Left colon (tissue), 2 donors: ENCODE data around the gene CNOT6. TPM values are rescaled to one million over a fixed set of nuclear protein-coding genes. Genes with fewer than 3 reads are reported as not detected.
"Not testable (repeated sequence)": the region's sequence is repeated elsewhere in the genome, so short reads cannot be mapped to it uniquely, and the experiment has no call there.

Experiments
- ATAC-seq: fragments of 200-7000 bp; cut with Tn5 transposase; one replicate; pipeline ENCODE4 v1.9.1; 2020; ENCODE audit warnings: mild to moderate bottlenecking, moderate library complexity
- DNase-seq, 2 donors: peaks; one replicate each; pipeline ENCODE4 v3.0.0-alpha.2; 2020
- intact Hi-C, 2 donors: fragments of 100-400 bp; cut with DNase I in 1 of 2; cut with micrococcal nuclease in 1 of 2; formaldehyde crosslinking; loops; one replicate each; pipeline versions ENCODE4 v1.11.2 to v1.14.0; 2022; cut with DNase I, micrococcal nuclease
- long read RNA-seq: library from polyadenylated mRNA; unstranded; transcript quantifications from one replicate; pipeline ENCODE4 v2.0.0, GENCODE V29; 2021
- total RNA-seq, 2 donors: library from RNA; stranded (reverse); fragmentation: NEBNext Ultra II Directional; extraction: Animal tissue kit (Norgen Biotek cat#: 25700); gene quantifications; one replicate each; pipeline ENCODE4 v1.2.1, GENCODE V29; 2021
- donor health status: DM: no; HTN: no; CAD: no.
- donor health status: DM: yes; HTN: yes; CAD: no.

The CNOT6 gene
- total RNA-seq, result 10 to 100 TPM; 24.8 to 25.2 TPM
- long read RNA-seq, full-length matches to known transcripts, result 3 of 13 reads
- long read RNA-seq, partial matches to known transcripts, result 2 of 13 reads
- long read RNA-seq, other reads (novel, unspliced or antisense), result 8 of 13 reads

DNA sequence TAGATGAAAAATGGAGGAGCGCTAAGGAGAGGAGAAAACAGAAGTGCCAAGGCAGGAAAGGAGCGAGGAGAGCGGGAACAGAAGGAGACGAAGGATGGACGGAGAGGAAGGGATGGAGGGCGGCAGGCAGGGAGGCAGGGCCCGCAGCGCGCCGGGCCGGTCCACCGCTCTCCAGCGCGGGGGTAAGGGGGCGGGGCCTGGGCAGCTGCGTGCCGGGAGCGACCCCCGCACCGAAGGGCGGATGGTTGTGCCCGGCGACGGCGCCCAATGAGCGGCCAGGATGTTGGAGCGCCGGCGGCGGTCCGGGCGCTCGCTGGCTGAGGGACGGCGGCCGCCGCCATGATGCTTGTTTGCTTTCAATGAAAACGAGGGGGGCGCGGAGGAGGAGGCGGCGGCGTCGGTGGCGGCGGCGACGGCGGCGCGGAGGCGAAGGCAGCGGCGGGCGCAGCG lies at the start of gene CNOT6:
TSS of gene CNOT6 (plus strand) at position 320 of the 450 bp plus-strand sequence. CDS start 34,898 bp downstream, outside the sequence.
- intact Hi-C loops, result no loop called here
- DNase-seq, result peak; percentile 86 to 95
- peak; percentile 98 for ATAC-seq

DNA sequence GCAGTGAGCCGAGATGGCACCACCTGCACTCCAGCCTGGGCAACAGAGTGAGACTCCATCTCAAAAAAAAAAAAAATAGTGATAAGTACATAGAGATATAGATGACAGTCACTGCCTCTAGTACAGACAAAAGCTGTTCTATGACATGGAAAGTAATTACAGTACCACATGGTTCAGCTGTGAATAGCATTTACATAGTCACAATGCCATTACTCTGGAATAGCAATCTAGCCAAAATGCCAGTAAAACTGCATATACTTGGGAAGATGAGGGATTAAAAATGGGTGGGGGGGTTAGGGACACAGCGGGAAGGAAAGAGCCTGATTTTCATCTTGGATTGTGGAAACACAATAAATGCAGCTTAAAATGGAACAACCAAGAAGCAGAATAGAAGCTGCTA lies 39.4 kb upstream of the CNOT6 start:
- intact Hi-C loops, result no loop called here
- ATAC-seq (no peak), DNase-seq (no peak)

DNA sequence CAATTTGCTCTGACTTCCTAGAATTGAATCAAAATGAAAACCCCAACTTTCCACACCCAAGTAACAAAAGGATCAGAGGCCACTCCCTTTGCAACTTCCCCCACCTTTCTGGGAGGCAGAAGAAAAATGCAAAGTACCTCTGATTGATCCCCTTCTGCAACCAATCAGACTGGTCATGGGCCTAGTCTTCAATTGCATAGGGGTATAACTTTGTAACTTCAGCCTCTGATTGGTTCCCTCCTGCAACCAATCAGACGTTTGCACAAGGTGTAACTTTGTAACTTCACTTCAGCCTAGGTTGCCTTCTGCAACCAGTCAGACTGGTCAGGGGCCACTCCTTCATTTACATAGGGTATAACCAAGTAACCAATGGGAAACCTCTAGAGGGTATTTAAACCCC lies 38.3 kb upstream of the CNOT6 start:
- DNase-seq (no peak), ATAC-seq (no peak)
- intact Hi-C loops, result no loop called here

DNA sequence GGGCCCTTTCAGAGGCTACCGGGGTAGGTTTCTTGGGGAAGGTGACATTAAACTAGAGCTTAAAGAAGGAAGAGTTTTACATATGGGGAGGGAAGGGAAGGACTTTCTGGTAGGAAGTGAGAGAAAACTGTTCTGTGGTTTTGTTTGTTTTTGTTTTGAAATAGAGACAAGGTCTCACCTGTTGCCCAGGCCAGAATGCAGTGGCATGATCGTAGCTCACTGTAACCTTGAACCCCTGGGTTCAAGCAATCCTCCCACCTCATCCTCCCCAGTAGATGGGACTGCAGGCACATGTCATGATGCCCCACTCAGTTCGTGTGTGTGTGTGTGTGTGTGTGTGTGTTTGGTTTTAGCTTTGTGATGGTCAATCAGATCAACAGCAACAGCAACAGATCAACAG lies 37.4 kb upstream of the CNOT6 start:
- intact Hi-C loops, result no loop called here
- ATAC-seq, result no peak
- no peak for DNase-seq

DNA sequence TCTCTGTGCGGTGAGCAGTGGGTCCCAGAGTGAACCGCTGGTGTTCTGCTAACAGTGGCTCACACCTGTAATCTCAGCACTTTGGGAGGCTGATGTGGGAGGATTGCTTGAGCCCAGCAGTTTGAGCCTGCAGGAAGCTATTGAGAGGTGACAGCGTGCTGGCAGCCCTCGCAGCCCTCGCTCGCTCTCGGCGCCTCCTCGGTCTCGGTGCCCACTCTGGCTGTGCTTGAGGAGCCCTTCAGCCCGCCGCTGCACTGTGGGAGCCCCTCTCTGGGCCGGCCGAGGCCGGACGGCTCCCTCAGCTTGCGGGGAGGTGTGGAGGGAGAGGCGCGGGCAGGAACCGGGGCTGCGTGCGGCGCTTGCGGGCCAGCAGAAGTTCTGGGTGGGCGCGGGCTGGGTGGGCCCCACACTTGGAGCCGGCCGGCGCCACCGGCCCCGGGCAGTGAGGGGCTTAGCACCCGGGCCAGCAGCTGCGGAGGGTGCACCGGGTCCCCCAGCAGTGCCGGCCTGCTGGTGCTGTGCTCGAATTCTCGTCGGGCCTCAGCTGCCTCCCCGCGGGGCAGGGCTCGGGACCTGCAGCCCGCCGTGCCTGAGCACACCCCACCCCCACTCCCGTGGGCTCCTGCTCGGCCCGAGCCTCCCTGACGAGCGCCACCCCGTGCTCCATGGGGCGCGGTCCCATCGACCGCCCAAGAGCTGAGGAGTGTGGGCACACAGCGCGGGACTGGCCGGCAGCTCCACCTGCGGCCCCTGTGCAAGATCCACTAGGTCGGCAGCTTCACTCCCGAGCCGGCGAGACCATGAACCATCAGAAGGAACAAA lies 35.1 kb upstream of the CNOT6 start:
- DNase-seq, ATAC-seq, intact Hi-C loops: not testable (repeated sequence)

DNA sequence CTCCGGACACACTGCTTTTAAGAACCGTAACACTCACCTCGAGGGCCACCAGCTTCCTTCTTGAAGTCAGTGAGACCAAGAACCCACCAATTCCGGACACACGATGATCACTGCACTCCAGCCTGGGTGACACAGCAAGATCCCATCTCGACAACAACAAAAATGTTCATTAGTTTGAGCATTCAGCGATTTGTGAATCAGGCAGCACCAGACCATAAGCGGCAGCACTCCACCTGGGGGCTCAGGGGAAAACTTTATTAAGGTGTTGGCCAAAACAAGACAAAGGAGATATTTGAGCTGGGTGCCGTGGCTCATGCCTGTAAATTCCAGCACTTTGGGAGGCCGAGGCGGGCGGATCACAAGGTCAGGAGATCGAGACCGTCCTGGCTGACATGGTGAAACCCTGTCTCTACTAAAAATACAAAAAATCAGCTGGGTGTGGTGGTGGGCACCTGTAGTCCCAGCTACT lies 34.5 kb upstream of the CNOT6 start:
- ATAC-seq, DNase-seq, intact Hi-C loops: not testable (repeated sequence)

DNA sequence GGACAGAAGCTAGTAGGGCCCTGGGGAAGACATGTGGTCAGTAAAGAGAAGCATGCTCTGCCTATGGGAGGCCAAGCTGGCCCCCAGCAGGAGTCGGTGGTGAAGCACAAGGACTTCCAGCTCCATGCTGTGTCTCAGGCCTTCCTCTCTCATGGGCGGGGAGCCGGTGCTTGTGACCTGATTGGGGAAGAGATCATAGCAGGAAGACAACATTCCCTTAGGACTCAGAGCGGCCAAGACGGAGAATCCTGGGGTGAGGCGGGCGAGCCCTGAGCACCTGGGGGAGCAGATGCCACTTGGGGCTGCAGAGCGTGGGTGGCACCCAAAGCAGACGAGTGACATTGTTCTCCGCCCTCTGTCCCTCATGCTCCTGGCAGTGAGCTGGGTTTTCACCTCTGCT lies 33.3 kb upstream of the CNOT6 start:
- intact Hi-C loops, result no loop called here
- no peak for DNase-seq
- ATAC-seq, result no peak

DNA sequence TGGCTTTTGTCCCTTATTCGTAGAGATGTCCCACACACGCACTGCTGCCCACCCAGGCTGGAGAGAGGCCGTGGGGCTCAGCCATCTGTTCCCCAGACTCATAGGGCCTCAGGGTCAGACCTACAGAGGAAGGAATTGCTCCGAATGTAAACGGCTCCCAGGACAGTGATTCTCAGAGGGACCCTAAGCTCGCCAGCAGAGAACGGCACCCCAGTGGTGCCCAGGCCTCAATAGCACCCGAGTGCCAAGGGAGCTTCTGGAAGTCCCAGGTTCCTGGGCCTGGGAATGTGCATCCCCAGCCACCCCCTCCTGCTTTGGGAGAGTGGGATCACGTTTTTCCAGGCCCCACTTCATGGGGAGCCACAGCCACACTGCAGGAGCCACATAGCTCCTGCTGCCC lies 32.9 kb upstream of the CNOT6 start:
- DNase-seq (no peak), ATAC-seq (no peak)
- intact Hi-C loops, result no loop called here

DNA sequence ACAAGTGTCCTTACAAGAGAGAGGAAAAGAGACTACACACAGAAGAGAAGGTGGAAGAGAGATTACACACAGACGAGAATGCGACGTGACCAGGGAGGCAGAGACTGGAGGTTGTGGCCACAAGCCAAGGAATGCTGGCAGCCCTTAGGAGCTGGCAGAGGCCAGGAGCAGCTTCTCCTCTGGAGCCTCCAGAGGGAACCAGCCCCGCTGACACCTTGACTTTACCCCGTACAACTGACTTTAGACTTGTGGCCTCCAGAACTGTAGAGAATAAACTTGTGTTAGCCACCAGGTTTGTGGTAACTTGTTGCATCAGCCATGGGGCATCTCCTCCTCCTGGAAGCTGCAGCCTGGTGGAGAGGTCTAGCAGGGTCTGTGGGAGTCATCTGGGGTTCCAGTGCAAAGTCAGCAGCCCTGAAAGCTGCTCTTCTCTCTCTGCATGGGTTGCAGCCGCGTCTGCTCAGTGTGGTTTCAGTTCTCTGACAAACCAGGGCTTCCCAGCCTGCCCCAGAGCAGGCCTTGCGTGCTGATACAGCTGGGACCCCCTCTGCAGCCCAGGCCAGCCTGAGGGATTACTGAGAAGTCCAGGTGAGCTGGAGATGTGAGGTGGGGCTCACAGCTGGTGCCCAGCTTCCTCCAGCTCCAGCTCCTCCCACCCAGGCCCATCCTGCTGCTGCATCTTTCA lies 30.8 kb upstream of the CNOT6 start:
- intact Hi-C loops, result no loop called here
- DNase-seq (no peak), ATAC-seq (no peak)

DNA sequence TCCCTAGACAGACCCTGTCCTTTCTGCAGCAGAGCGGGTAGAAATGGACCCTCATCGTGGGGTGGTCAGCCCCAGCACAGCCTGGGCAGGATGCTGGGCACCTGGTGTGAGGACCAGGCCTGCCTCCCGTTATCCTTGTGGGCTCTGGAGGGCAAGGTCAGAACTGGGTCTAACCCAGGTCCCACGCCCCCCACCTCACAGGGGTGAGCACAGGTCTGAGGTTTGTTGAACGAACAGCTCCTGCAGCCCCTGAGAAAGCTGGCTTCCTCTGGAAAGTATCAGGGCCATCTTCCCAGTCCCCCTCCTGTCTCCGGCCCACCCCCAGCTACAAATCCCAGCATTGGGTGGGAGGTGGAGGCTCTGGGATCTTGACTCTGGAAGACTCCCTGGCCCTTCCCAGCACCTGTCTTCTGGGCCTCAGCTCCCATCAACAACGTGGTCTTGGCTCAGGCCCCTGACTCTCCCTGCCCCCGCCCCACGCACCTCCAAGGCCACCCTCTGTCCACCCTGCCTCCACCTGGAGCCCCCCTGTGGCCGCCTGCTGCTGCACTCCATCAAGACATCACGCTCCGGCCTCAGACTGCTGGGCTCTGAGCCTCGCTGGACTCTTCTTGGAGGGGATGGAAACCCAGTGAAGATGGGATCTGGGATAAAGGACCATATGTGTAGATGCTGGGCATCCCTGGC lies 30.1 kb upstream of the CNOT6 start:
- intact Hi-C loops, result no loop called here
- ATAC-seq (no peak), DNase-seq (no peak)

DNA sequence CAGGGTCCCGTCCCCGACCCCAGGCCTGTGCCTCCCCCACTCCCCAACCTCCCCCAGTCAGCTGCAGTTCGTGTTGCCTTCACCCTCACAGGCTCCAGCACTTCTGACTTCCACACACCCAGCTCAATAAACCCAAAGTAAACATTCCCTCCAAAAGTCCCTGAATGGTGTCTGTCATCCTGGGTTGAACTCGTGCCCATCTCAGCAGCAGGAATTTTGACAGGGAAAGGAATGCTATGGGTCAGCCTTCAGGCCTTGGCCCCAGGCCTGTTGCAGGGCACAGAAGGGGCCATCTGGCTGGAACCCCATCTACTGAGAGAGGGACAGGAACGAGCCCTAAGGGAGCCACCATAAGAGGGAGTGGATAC lies 29.6 kb upstream of the CNOT6 start:
- DNase-seq (no peak), ATAC-seq (peak; percentile 63)
- intact Hi-C loops, result no loop called here

DNA sequence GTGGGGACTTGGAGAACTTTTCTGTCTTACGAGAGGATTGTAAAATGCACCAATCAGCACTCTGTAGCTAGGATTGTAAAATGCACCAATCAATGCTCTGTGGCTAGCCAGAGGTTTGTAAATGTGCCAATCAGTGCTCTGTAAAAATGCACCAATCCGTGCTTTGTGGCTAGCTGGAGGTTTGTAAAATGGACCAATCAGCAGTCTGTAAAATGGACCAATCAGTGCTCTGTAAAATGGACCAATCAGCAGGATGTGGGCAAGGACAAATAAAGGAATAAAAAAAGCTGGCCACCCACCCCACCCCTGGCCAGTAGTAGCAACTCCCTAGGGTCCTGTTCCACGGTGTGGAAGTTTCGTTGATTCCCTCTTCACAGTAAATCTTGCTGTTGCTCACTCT lies 29.1 kb upstream of the CNOT6 start:
- intact Hi-C loops, DNase-seq, ATAC-seq: not testable (repeated sequence)

DNA sequence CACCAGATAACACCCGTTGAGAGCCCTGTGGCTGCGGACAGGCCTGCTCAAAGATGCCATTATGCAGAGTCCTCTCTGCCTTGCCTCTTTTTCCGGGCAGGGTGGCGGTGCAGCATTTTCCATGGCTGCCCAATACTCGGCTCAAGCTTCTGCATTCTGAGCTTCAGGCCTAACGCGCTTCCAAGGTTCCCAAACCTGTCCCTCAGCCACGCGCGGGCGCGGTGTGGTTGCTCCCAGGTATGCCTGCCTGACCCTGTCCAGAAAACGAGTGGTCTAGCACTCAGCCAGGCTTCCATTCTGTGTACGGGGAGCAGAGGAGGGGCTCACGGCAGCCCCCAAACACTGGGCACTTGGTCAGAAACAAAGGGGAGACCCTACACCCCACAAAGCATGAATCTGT lies 27.9 kb upstream of the CNOT6 start:
- DNase-seq (no peak), ATAC-seq (no peak)
- intact Hi-C loops, result no loop called here

DNA sequence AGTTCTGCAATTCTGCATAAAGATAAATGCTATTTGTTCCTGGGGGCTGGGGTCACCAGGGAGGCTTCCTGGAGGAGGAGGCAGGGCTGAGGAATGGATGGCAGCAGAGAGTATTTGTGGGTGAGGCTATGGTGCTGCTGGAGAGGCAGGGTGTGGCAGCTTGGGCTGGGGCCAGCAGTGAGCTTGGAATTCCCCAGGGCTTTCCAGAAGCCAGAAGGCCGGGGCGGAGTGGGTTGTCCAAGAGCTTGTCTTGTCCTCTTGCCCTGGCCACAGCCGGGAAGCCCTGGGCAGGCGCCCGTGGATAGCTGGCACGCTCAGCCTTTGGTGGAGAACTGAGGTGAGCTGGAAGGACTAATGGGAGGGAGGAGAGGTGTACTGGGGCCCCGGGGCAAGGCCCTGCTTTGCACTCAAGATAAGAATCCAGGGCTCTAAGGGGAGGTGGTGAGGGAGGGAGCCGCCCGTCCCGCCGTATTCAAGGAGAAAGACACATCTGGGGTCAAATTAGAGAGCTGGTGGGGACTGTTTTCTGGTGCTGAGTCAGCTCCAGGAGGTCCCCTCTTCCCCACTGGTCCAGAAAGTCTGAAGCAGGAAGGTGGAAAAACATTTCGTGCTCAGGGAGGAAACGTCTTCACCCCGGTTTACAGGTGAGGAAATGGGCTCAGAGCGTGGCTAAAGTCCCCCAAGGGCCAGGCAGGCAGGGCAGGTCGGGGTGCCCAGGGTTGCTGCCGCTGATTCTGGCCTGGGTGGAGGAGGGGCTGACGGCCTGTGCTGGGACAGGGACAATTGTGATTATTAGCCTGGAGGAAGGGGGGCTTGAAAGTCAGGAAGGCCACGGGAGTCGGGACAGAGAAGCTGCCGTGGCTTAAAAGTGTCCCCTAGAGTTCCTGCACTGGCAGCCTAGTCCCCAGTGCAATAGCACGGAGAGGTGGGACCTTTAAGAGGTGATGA lies 26.9 kb upstream of the CNOT6 start:
- peak; percentile 90 for ATAC-seq

DNA sequence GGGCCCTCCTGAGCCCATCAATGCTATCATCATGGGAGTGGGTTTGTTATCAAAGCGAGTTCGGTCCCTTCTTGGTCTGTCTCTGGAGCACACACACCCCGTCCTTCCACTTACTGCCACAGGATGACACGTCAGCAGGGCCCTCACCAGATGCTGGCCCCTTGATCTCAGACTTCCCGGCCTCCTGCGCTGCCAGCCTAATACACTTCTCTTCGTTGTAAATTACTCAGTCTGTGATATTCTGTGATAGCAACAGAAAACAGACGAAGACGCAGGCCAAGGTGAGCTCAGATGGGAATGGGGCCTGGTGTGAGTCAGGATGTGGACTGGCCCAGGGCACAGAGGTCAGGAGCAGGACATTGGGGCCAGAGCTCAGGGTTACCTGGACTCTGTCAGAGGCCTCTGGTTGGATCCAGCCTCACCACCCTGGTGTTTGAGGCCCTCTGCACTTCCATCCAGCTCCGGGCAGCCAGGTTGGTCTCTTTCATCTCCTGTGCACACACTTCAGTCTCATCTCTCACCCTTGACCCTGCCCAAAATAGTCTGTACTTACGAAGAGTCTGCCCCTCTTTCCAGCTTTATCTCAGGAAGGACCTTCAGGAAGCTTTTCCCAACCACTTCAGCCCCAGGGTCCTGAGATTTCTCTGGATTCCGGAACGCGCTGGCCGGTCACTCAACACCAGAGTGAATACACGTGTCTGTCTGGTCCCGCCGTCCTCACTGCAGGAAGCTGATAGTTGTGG lies 26.0 kb upstream of the CNOT6 start:
- intact Hi-C loops, result no loop called here
- ATAC-seq (no peak), DNase-seq (no peak)

More for the DNA sequence above, 26.9 kb upstream of the CNOT6 start:
- peak; percentile 82 to 87 for DNase-seq
- intact Hi-C loops, result no loop called here

DNA sequence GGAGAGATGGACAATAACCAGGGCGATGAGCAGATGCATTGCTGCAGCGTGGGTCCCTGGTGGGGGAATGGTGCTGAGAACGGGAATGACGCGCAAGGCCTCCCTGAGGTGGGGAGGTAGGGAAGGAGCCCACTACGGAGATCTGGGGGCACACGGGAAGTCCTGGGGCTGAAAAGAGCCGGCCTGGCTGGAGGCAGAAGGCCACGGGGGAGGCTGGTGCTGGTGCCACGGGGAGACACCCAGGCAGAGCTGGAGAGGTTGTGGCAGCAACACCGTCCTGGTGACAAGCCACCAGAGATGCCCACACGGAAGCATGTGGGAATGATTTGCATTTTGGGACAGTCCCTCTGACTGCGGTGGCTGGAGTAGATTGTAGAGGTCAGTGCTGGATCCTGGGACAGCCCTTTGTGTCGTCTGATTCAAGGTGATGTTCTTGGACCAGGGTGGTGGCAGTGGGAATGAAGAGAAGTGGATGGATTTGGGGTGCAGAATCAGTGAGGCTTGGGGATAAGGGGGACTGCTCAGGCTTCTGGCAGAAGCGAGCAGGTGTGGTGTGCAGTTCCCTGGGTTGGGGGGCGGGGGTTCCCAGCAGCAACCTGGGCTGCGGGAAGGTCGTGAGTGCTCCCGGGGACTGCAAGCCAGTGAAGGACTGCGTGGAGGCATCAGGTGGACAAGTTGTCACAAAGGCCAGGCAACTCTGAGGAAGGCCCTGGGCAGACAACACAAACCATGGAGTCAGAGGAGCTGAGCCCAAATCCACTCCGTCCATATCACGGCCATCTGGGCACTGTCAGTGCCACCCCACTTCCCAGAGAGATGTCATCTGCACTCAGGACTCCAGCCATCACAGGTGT lies 25.2 kb upstream of the CNOT6 start:
- no peak for DNase-seq
- no peak for ATAC-seq
- intact Hi-C loops, result no loop called here

DNA sequence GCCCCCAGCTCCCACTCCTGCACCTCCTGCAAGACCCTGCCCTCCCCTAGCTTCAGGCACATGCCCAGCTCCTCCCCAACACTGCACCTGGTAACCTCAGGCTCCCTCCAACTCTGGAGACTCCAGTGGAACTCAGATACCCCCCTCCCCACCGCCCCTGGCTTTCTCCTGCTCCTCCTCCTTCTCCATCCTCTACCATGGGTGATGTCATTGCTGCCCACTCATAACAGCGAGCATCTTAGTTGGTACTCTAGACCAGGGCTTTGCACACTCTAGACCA lies 24.7 kb upstream of the CNOT6 start:
- ATAC-seq, result no peak
- intact Hi-C loops, result no loop called here

More for the DNA sequence above, 24.7 kb upstream of the CNOT6 start:
- DNase-seq, result no peak
